Mucosa of descending colon (tissue), 3 donors: ENCODE measurements around the gene PKP3. TPM values are rescaled to one million over a fixed set of nuclear protein-coding genes. Genes with fewer than 3 reads are reported as not detected.
"Not testable (repeated sequence)": the region's sequence is repeated elsewhere in the genome, so short reads cannot be mapped to it uniquely, and the experiment has no call there.

Source experiments
- ATAC-seq: fragments of 200-7000 bp; cut with Tn5 transposase; one replicate; pipeline ENCODE4 v1.9.1; 2020; ENCODE audit warnings: mild to moderate bottlenecking, moderate library complexity
- DNase-seq, 3 donors: peaks; one replicate each; pipeline ENCODE4 v3.0.0-alpha.2; 2020
- H3K36me3 ChIP-seq: fragments of 200-600 bp; one replicate; pipeline ENCODE4 v1.8.0; 2021; ENCODE audit warnings: low read depth, mild to moderate bottlenecking
- H3K4me1 ChIP-seq: fragments of 200-600 bp; one replicate; pipeline ENCODE4 v1.8.0; 2021; ENCODE audit warnings: low read depth, mild to moderate bottlenecking
- H3K4me3 ChIP-seq: fragments of 200-600 bp; one replicate; pipeline ENCODE4 v1.8.0; 2021; ENCODE audit warnings: mild to moderate bottlenecking
- H3K9me3 ChIP-seq: fragments of 200-600 bp; one replicate; pipeline ENCODE4 v1.8.0; 2021; ENCODE audit warnings: mild to moderate bottlenecking
- CTCF ChIP-seq: fragments of 200-600 bp; IDR thresholded peaks from one replicate; pipeline ENCODE4 v1.8.0; 2022; ENCODE audit warnings: antibody characterized with exemption, mild to moderate bottlenecking
- intact Hi-C, 2 donors: fragments of 100-400 bp; cut with DNase I in 1 of 2; cut with micrococcal nuclease in 1 of 2; formaldehyde crosslinking; loops; one replicate each; pipeline versions ENCODE4 v1.11.0 to v1.11.1; 2022; cut with DNase I, micrococcal nuclease
- total RNA-seq, 3 donors: library from RNA; stranded (reverse); fragmentation: NEBNext Ultra II Directional in 2 of 3; extraction: Animal tissue kit (Norgen Biotek cat#: 25700) in 2 of 3; gene quantifications; one replicate each; pipeline versions ENCODE4 v1.2.1 to v1.2.4, GENCODE V29; 2021 to 2023
- donor health status: DM: no; HTN: no; CAD: no; lungs with moderate emphysema.
- donor health status: DM: no; HTN: no; CAD: no.
- donor health status: DM: no; HTN: yes; CAD: no.

The PKP3 gene
- total RNA-seq, 3 donors from 2014 or later = 73.3 to 174 (median 143) TPM

- Histone ChIP-seq H3K4me3 (no peak overlapping the region), H3K4me1 (peaks cover 15% of the 10 kb centered on the region), H3K9me3 (no peaks in the 10 kb centered on the region), H3K36me3 (no peaks in the 10 kb centered on the region)
- no peak for ATAC-seq
- TF ChIP-seq CTCF = no peak
- peak in 1 of 3 donors; percentile 48 for DNase-seq
- intact Hi-C loops = no loop called here
These were observed 25.4 kb downstream of the PKP3 start for GRCh38 chr11:419248-420005.

GRCh38 chr11:420054-420910 is 26.3 kb downstream of the PKP3 start:
- Histone ChIP-seq H3K4me3 (no peak overlapping the region), H3K36me3 (no peaks in the 10 kb centered on the region), H3K9me3 (no peaks in the 10 kb centered on the region), H3K4me1 (peaks cover 9% of the 10 kb centered on the region)
- TF ChIP-seq CTCF = no peak
- ATAC-seq (no peak), DNase-seq (peak in 1 of 3 donors; percentile 53)
- intact Hi-C loops = no loop called here

- Histone ChIP-seq H3K36me3 (no peaks in the 10 kb centered on the region), H3K4me3 (no peak overlapping the region), H3K4me1 (peaks cover 4% of the 10 kb centered on the region), H3K9me3 (no peaks in the 10 kb centered on the region)
- no peak for TF ChIP-seq CTCF
- DNase-seq (peak in 1 of 3 donors; percentile 50), ATAC-seq (no peak)
- intact Hi-C loops = no loop called here
These were observed 26.9 kb downstream of the PKP3 start for GRCh38 chr11:420911-421321.

- ATAC-seq = no peak
- DNase-seq = peak in 1 of 3 donors; percentile 24
- no peak for TF ChIP-seq CTCF
- Histone ChIP-seq H3K9me3 (no peaks in the 10 kb centered on the region), H3K4me3 (no peak overlapping the region), H3K4me1 (no peaks in the 10 kb centered on the region), H3K36me3 (no peaks in the 10 kb centered on the region)
- intact Hi-C loops = no loop called here
These were observed 28.2 kb downstream of the PKP3 start for GRCh38 chr11:422249-422656.

GRCh38 chr11:424232-424631 is 30.2 kb downstream of the PKP3 start:
- Histone ChIP-seq H3K4me1 (no peaks in the 10 kb centered on the region), H3K9me3 (no peaks in the 10 kb centered on the region), H3K4me3 (no peak overlapping the region), H3K36me3 (no peaks in the 10 kb centered on the region)
- no peak for DNase-seq
- ATAC-seq = no peak
- intact Hi-C loops = no loop called here
- TF ChIP-seq CTCF = no peak

GRCh38 chr11:424766-425165 is 30.8 kb downstream of the PKP3 start:
- H3K4me1 ChIP-seq, intact Hi-C loops, H3K36me3 ChIP-seq, H3K4me3 ChIP-seq, H3K9me3 ChIP-seq, ATAC-seq: not testable (repeated sequence)
- peak in 2 of 3 donors; percentile 2 to 12 for DNase-seq
